Spinal cord (tissue), 10 donors: ENCODE data around the gene NPC1L1. TPM values are rescaled to one million over a fixed set of nuclear protein-coding genes. Genes with fewer than 3 reads are reported as not detected.

Experiments
- DNase-seq, 6 donors: peaks; one replicate each; pipeline versions ENCODE4 v3.0.0 to v3.0.0-alpha.2; 2013 to 2015; ENCODE audit warnings: low spot score in 6 of 6, low read depth in 4 of 6
- H3K27ac ChIP-seq: one replicate; pipeline ENCODE4 v1.5.1; 2013; ENCODE audit warnings: low read depth, low read length, control low read depth
- H3K27me3 ChIP-seq: one replicate; pipeline ENCODE4 v1.6.1; 2013; ENCODE audit warnings: low read length; ENCODE audit not compliant: control insufficient read depth, insufficient read depth
- H3K36me3 ChIP-seq: one replicate; pipeline ENCODE4 v1.6.1; 2013; ENCODE audit warnings: low read length; ENCODE audit not compliant: control insufficient read depth, insufficient read depth
- H3K4me1 ChIP-seq: one replicate; pipeline ENCODE4 v1.6.1; 2013; ENCODE audit warnings: low read length; ENCODE audit not compliant: control insufficient read depth, insufficient read depth
- H3K4me3 ChIP-seq: one replicate; pipeline ENCODE4 v1.5.1; 2013; ENCODE audit warnings: low read depth, low read length, control low read depth
- H3K9me3 ChIP-seq: one replicate; pipeline ENCODE4 v1.6.1; 2013; ENCODE audit warnings: low read length; ENCODE audit not compliant: control insufficient read depth, insufficient read depth
- WGBS: methylation state at CpG from one replicate; pipeline ENCODE4 v1.1.5; 2013; ENCODE audit warnings: missing lambda C conversion rate; ENCODE audit not compliant: insufficient coverage; 5-methylcytosine and 5-hydroxymethylcytosine counted together
- polyA plus RNA-seq, 2 donors: library from polyadenylated mRNA; unstranded; fragments of 120-200 nt; gene quantifications; one replicate each; pipeline ENCODE4 v1.2.1, GENCODE V29; 2013; ENCODE audit not compliant: insufficient read length in 2 of 2
- total RNA-seq, 2 donors: library from RNA; depleted of rRNA in 1 of 2; stranded (reverse); fragments of 120-200 nt in 1 of 2; fragments of >200 nt in 1 of 2; gene quantifications; one replicate each; pipeline versions ENCODE4 v1.2.3 to v1.2.4, GENCODE V29; 2013 to 2014
- donor health status: healthy.

The NPC1L1 gene
- total and polyA plus RNA-seq, 4 donors = 0.06 to 0.11 (median 0.10) TPM

DNA sequence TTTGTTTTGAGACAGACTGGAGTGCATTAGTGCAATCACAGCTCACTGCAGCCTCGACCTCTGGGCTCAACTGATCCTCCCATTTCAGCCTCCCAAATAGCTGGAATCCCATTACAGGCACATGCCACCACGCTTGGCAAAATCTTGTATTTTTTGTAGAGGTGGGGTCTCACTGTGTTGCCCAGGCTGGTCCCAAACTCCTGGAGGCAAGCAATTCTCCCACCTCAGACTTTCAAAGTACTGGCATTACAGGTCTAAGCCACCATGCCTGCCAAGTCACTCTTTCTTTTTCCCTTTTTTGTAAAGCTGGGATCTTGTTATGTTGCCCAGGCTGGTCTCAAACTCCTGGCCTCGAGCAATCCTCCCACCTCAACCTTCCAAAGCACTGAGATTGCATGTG lies 8.3 kb upstream of the NPC1L1 start:
- no peaks in the 10 kb centered on the region for H3K36me3 ChIP-seq
- no peak for DNase-seq
- H3K27me3 ChIP-seq = peaks cover 4% of the 10 kb centered on the region
- no CpG with 5 or more reads among the region's 3 CpGs for WGBS
- H3K27ac ChIP-seq = no peak overlapping the region
- H3K4me1 ChIP-seq = no peaks in the 10 kb centered on the region
- no peak overlapping the region for H3K4me3 ChIP-seq
- H3K9me3 ChIP-seq = no peaks in the 10 kb centered on the region

DNA sequence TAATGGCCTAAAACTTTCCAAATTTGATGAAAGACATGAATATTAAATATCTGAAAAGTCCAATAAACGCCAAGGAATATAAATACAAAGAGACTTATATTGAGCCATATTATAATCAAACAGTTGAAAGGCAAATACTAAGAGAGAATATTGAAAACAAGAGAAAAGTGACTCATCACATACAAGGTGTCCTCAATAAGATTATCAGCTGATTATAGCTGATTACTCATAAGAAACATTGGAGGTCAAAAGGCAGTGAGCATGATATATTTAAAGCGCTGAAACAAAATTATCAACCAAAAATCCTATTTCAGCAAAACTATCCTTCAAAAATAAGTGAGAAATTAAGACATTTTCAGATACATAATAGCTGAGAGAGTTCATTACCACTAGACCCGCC lies 7.8 kb upstream of the NPC1L1 start:
- no CpG with 5 or more reads among the region's 3 CpGs for WGBS
- Histone ChIP-seq H3K27ac (no peak overlapping the region), H3K27me3 (peaks cover 4% of the 10 kb centered on the region), H3K4me1 (no peaks in the 10 kb centered on the region), H3K4me3 (no peak overlapping the region), H3K9me3 (no peaks in the 10 kb centered on the region), H3K36me3 (no peaks in the 10 kb centered on the region)
- no peak for DNase-seq

DNA sequence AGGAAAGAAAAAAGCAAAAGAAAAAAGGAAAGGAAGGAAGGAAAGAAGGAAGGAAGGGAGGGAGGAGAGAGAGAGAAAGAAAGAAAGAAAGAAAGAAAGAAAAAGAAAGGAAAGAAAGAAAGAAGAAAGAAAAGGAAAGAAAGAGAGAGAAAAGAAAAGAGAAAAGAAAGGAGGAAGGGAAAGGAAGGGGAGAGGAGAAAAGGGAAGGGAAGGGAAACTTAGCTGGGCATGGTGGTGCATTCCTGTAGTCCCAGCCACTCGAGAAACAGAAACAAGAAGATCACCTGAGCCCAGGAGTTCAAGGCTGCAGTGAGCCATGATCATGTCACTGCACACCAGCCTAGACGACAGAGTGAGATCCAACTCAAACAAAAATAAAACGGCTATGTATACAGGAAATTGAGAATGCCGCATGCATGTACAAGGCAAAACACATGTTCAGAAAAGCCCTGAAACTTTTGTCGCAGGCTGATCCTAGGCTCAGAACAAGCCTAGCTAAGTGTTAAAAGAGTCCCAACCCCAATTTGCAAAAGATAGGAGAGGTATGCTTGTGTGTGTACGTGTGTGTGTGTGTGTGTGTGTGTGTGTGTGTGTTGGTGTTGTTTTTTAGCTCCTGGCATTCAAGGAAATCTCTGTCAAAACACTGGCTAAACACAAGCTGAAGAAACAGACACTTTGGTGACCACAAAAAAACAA lies 6.6 kb upstream of the NPC1L1 start:
- WGBS = 63% methylated on average over 5 of the region's 6 CpGs
- no peak overlapping the region for H3K4me3 ChIP-seq
- H3K9me3 ChIP-seq = no peaks in the 10 kb centered on the region
- no peak overlapping the region for H3K27ac ChIP-seq
- H3K36me3 ChIP-seq = no peaks in the 10 kb centered on the region
- no peak for DNase-seq
- H3K4me1 ChIP-seq = no peaks in the 10 kb centered on the region
- H3K27me3 ChIP-seq = peaks cover 4% of the 10 kb centered on the region

DNA sequence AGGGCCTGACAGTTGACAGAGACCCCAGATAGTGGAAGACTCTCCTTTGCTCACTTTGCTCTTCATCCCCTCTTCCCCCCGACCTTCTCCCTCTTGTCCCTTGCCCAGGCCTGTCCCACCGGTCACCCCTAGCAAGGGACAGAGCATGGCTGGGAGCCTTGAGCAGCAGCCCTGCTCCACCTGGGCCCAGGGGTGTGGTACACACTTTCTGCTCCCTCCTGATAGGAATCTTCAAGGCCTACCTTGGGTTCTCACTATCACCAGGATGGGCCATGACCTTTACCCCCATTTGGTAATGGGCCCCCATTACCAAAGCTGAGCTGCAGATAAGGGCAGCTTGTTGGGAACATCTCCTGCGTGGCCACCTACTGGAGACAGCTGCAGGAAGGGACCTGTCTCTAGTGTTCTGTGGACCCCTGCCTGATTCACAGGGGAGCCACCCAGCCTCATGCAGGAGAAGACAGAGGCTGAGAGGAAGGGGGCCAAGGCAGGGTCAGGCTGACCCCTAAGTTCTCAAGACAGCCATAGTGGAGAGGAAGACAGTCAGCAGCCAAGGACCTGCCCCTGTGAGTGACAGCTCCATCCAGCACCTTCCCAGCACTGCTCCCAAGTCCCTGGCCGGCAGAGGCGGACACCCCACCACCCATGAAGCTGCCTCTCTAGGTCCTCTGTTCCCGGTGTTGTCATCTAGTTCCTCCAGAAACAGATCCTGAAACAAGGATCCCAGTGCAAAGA lies 913 bp upstream of the NPC1L1 start:
- no peak overlapping the region for H3K4me3 ChIP-seq
- 85% methylated on average over 3 of the region's 6 CpGs for WGBS
- no peaks in the 10 kb centered on the region for H3K27me3 ChIP-seq
- no peaks in the 10 kb centered on the region for H3K36me3 ChIP-seq
- no peaks in the 10 kb centered on the region for H3K4me1 ChIP-seq
- H3K9me3 ChIP-seq = no peaks in the 10 kb centered on the region
- H3K27ac ChIP-seq = no peak overlapping the region
- no peak for DNase-seq

DNA sequence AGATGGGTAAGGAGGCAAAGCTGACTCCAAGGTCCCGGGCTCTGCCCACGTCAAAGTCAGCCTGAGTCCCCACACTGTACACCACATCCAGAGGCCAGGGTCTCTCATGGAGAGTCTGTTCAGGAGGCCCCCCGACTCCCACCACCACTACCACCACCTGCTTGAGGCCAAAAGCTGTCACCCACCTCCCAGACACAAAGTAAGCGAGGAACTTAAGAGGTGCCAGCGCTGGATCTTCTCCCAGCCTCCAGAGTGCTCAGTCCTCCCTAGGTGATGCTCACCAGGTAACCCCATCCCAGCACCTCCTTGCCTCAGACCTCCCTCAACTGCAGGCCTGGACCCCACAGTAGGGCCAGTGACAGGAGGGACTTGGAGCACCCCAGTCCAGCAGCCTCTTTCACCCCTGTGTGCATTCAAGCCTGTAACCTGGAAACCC lies 520 bp downstream of the NPC1L1 start:
- H3K27ac ChIP-seq = no peak overlapping the region
- no peak for DNase-seq
- 91% methylated on average over 5 of the region's 5 CpGs for WGBS
- no peaks in the 10 kb centered on the region for H3K36me3 ChIP-seq
- H3K4me1 ChIP-seq = no peaks in the 10 kb centered on the region
- H3K4me3 ChIP-seq = no peak overlapping the region
- no peaks in the 10 kb centered on the region for H3K27me3 ChIP-seq
- no peaks in the 10 kb centered on the region for H3K9me3 ChIP-seq

DNA sequence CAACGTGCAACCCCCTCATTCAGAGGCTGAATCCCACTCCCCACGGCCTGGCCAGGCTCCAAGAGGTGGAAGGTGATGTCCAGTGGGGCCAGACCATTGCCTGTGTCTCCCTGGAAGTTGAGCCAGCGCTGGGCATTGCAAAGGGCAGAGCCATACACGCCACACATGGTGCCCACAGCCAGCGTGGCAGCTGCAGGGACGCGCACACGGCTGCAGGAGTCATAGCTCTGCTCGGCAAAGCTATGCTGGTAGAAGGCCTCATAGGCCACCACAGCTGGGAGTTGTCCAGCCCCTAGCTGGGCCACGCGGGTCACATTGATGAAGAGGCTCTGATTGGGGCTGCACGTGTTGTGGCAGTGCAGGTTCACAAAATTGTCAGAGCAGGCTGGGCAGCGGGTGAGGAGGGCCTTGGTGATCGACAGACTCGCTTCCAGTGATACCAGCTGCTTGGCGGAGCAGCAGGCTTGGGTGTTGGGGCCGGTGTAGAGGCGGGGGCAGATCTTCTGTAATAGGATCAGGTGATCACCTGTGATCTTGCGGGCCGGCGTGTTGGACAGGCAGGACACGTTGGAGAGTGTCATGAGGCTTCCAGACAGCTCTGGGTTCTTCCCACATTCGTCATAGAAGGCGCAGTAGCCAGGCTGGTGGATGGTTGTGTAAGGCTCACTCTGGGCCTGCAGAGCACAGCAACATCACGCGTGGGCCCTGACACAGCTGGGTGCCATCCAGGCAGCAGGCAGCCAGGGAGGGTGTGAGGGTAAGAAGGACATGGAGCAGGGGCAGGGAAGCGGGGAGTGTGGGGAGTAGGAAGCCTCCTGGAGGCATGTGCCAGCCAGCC lies 1.2 kb downstream of the NPC1L1 start:
- no peak overlapping the region for H3K4me3 ChIP-seq
- 89% methylated on average over 27 of the region's 27 CpGs for WGBS

DNA sequence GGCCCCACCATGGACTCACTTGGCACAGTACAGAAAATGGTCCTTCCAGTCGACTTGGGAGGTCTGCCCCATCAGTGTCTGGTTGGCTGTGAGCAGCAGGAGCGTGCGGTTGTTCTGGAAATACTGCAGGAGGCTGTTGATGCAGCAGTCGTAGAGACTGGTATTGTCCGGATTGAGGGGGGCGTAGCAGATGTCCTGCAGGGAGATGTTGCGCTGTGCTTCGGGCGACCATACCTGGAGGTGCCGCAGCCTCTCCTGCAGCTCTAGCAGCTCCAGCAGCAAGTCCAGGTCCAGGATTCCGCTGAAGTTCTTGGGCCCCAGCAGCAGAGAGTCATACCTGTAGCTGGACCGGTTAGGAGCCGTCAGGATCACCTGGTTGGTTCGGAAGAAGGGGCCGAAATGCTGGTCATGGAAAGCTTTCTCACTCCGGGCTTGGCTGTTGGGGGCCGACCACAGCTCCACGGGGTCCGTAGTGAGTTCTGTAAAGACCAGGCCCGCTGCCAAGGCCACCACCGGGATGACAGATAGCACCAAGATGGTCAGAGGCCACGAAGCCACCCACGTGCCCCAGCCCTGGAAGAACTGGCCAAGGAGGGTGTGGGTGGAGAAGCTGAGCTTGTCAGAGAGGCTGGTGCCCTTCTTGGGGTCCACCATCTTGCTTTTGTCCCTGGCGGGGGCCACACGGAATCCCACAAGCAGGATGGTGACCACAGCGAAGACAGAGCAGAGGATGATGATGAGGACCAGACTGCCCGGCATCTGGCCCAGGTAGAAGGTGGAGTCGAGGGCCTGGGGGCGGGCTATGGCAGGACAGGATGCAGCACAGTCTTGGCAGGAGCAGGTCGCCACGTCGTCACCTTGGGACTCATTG lies 2.1 kb downstream of the NPC1L1 start:
- Histone ChIP-seq H3K4me1 (no peaks in the 10 kb centered on the region), H3K36me3 (no peaks in the 10 kb centered on the region), H3K4me3 (no peak overlapping the region), H3K9me3 (no peaks in the 10 kb centered on the region), H3K27ac (no peak overlapping the region), H3K27me3 (no peaks in the 10 kb centered on the region)
- DNase-seq = no peak
- WGBS = 87% methylated on average over 32 of the region's 32 CpGs

More for the DNA sequence above, 1.2 kb downstream of the NPC1L1 start:
- Histone ChIP-seq H3K4me1 (no peaks in the 10 kb centered on the region), H3K9me3 (no peaks in the 10 kb centered on the region), H3K36me3 (no peaks in the 10 kb centered on the region), H3K27ac (no peak overlapping the region), H3K27me3 (no peaks in the 10 kb centered on the region)
- no peak for DNase-seq

DNA sequence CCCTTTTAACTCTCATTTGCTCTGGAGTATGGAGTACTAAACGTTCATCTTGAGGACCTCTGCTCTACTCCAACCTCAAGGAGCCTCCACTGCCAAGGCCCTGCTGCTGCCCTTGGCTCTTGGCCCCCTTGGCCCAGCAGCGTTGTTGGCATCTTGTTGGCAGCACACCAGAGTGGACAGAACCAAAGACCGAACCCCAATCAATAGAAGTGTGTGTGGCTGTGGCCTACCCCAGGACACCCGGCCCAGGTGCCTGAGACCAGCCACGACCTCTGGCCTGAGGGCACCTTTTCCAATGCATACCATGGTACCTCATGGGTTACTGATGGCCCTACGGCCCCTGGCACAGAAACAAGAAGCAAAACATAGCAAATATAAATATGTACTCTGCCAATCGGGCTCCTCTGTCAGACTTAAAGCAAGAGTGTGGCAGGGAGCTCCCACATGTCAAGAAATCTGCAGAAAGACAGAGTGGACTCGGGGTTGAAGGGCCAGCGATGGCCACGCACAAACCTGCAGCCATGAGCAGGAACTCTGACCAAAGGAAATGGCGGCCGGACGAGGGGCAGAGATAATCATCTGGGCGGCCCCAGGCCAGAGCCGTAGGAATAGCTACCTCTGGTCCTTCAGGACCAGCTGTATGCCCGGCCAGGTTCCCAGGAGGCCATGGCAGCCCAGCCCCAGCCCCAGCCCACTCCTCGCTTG lies 2.9 kb downstream of the NPC1L1 start:
- Histone ChIP-seq H3K4me1 (no peaks in the 10 kb centered on the region), H3K4me3 (no peak overlapping the region), H3K36me3 (no peaks in the 10 kb centered on the region), H3K27me3 (no peaks in the 10 kb centered on the region), H3K27ac (no peak overlapping the region), H3K9me3 (no peaks in the 10 kb centered on the region)
- 84% methylated on average over 17 of the region's 17 CpGs for WGBS
- no peak for DNase-seq
